Colonic mucosa (tissue), 4 donors: ENCODE data around the gene KIAA1217. TPM values are rescaled to one million over a fixed set of nuclear protein-coding genes. Genes with fewer than 3 reads are reported as not detected.
A peak's percentile ranks its signal among the peaks of the same experiment; 100 is the strongest.

Source experiments
- DNase-seq: peaks from one replicate; pipeline ENCODE4 v3.0.0-alpha.2; 2020
- H3K27ac ChIP-seq: fragments of 200-600 bp; one replicate; pipeline ENCODE4 v1.8.0; 2021
- H3K27me3 ChIP-seq: fragments of 200-600 bp; one replicate; pipeline ENCODE4 v1.8.0; 2021
- H3K36me3 ChIP-seq: fragments of 200-600 bp; one replicate; pipeline ENCODE4 v1.8.0; 2021
- H3K4me1 ChIP-seq: fragments of 200-600 bp; one replicate; pipeline ENCODE4 v1.8.0; 2021; ENCODE audit warnings: mild to moderate bottlenecking
- H3K4me3 ChIP-seq: fragments of 200-600 bp; one replicate; pipeline ENCODE4 v1.8.0; 2021
- H3K9ac ChIP-seq, 2 donors: one replicate each; pipeline ENCODE4 v1.7.0; 2013; ENCODE audit warnings: control low read depth in 2 of 2, low read depth in 2 of 2, low read length in 2 of 2
- H3K9me3 ChIP-seq: fragments of 200-600 bp; one replicate; pipeline ENCODE4 v1.8.0; 2021
- intact Hi-C: fragments of 100-400 bp; cut with DNase I; formaldehyde crosslinking; loops from one replicate; pipeline ENCODE4 v1.14.1; 2022
- total RNA-seq, 2 donors: library from RNA; stranded (reverse); fragmentation: NEBNext Ultra II Directional in 1 of 2; extraction: Animal tissue kit (Norgen Biotek cat#: 25700) in 1 of 2; gene quantifications; one replicate each; pipeline ENCODE4 v1.2.1, GENCODE V29; 2021
- TF ChIP-seq, protein P1 (sequence below): fragments of 200-600 bp; IDR thresholded peaks from one replicate; pipeline ENCODE4 v1.8.0; 2022; ENCODE audit warnings: antibody characterized with exemption, mild to moderate bottlenecking
- donor health status: healthy.
- donor health status: DM: no; HTN: no; CAD: no.
- donor health status: DM: no; HTN: no; CAD: no.

KIAA1217 gene
- total RNA-seq, 2 donors from 2014 or later, result 34.2 to 61.2 TPM

- DNase-seq, result no peak
- H3K4me3 ChIP-seq, result no peak overlapping the region
- TF ChIP-seq, protein P1, sequence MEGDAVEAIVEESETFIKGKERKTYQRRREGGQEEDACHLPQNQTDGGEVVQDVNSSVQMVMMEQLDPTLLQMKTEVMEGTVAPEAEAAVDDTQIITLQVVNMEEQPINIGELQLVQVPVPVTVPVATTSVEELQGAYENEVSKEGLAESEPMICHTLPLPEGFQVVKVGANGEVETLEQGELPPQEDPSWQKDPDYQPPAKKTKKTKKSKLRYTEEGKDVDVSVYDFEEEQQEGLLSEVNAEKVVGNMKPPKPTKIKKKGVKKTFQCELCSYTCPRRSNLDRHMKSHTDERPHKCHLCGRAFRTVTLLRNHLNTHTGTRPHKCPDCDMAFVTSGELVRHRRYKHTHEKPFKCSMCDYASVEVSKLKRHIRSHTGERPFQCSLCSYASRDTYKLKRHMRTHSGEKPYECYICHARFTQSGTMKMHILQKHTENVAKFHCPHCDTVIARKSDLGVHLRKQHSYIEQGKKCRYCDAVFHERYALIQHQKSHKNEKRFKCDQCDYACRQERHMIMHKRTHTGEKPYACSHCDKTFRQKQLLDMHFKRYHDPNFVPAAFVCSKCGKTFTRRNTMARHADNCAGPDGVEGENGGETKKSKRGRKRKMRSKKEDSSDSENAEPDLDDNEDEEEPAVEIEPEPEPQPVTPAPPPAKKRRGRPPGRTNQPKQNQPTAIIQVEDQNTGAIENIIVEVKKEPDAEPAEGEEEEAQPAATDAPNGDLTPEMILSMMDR, result no peak
- no peaks in the 10 kb centered on the region for H3K36me3 ChIP-seq
- no peak overlapping the region for H3K9ac ChIP-seq
- H3K27me3 ChIP-seq, result no peaks in the 10 kb centered on the region
- intact Hi-C loops, result loop anchor here (10.0 kb wide), 1 partner anchor 561 kb away; no protein-coding TSS in a partner anchor
- H3K9me3 ChIP-seq, result no peaks in the 10 kb centered on the region
- no peak overlapping the region for H3K27ac ChIP-seq
- no peaks in the 10 kb centered on the region for H3K4me1 ChIP-seq
Observed at GRCh38 chr10:24556126-24556749, 347.3 kb downstream of the KIAA1217 start.

GRCh38 chr10:24556750-24557742 lies 348.1 kb downstream of the KIAA1217 start:
- Histone ChIP-seq H3K4me3 (no peak overlapping the region), H3K36me3 (no peaks in the 10 kb centered on the region), H3K27me3 (no peaks in the 10 kb centered on the region), H3K27ac (no peak overlapping the region), H3K4me1 (no peaks in the 10 kb centered on the region), H3K9ac (no peak overlapping the region), H3K9me3 (no peaks in the 10 kb centered on the region)
- intact Hi-C loops, result loop anchor here (10.0 kb wide), 1 partner anchor 562 kb away; no protein-coding TSS in a partner anchor
- TF ChIP-seq, protein P1, result peak; percentile 46
- peak; percentile 35 for DNase-seq

DNA sequence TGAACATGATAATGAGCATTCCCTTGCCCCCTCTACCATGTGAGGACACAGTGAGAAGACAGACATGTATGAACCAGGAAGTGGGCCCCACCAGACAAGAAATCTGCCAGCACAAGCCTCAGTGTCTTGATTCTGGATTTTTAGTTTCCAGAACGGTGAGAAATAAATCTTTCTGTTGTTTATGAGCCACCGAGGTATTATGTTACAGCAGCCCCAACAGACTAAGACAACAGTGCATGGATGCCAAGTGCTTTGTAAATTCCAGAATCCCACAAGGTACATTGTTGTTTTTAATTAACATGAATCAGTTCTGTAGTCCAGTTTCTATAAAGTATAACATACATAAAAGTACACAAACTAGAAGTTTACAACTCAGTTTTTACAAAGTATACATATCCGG lies 352.5 kb downstream of the KIAA1217 start:
- intact Hi-C loops, result no loop called here
- TF ChIP-seq, protein P1, result no peak
- H3K4me1 ChIP-seq, result no peaks in the 10 kb centered on the region
- H3K27me3 ChIP-seq, result no peaks in the 10 kb centered on the region
- DNase-seq, result no peak
- H3K9ac ChIP-seq, result no peak overlapping the region
- H3K36me3 ChIP-seq, result no peaks in the 10 kb centered on the region
- H3K4me3 ChIP-seq, result no peak overlapping the region
- H3K9me3 ChIP-seq, result no peaks in the 10 kb centered on the region
- H3K27ac ChIP-seq, result no peak overlapping the region

DNA sequence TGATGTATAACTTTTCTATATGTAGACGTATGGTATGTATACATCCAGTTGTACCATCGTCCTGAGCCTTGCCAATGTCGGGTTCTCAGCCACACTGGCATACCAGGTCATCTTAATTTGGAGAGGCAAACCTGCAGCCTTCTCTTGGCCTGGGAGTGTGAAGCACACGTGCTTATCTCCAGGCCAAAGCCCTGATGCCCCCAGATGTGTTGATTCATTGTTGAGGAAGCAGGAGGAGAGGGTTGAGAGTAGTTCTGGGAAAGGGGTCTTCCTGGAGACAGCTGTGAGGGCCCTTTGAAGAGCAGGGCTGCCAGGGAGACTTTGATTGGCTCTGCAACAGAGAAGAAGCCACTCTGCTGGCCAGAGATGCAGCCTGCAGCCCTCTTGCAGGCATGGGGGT lies 359.1 kb downstream of the KIAA1217 start:
- TF ChIP-seq, protein P1, result no peak
- no peaks in the 10 kb centered on the region for H3K9me3 ChIP-seq
- H3K27ac ChIP-seq, result no peak overlapping the region
- no peak for DNase-seq
- no peaks in the 10 kb centered on the region for H3K4me1 ChIP-seq
- intact Hi-C loops, result no loop called here
- no peak overlapping the region for H3K4me3 ChIP-seq
- H3K27me3 ChIP-seq, result no peaks in the 10 kb centered on the region
- H3K36me3 ChIP-seq, result no peaks in the 10 kb centered on the region
- no peak overlapping the region for H3K9ac ChIP-seq

DNA sequence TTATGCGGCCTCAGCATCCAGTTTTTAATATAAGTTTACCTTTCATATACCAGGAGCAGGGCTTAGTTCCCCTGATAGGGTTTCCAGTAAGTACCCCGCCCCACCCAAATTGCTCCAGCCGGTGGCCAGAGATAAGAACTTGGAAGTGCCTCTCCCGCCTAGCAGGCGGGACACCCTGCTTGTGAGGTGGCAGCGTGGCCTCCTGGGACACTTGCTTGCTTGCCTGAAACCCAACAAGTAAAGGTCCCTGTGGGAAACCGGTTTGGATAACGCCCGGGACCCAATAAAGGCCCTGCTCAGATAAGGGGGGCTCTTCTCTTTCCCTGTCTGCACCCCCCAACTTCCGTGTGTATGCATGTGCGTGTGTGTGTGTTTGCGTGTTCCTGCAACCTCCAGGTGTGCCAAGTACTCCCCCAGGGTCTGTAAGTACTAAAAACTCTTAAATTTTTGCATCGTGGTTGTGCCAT lies 360.4 kb downstream of the KIAA1217 start:
- TF ChIP-seq, protein P1, result no peak
- Histone ChIP-seq H3K4me3 (no peak overlapping the region), H3K27me3 (no peaks in the 10 kb centered on the region), H3K9ac (no peak overlapping the region), H3K36me3 (no peaks in the 10 kb centered on the region), H3K9me3 (no peaks in the 10 kb centered on the region), H3K4me1 (no peaks in the 10 kb centered on the region), H3K27ac (no peak overlapping the region)
- peak; percentile 49 for DNase-seq
- intact Hi-C loops, result no loop called here
